Tibial nerve (tissue), 4 donors: ENCODE data around the gene IKZF1.

Experiments used
- EP300 ChIP-seq, 2 donors: sonication (generic); formaldehyde crosslinking; IDR thresholded peaks; one replicate each; pipeline ENCODE4 v1.6.1; 2017; ENCODE audit warnings: antibody characterized with exemption in 2 of 2, mild to moderate bottlenecking in 1 of 2
- POLR2A ChIP-seq, 2 donors: fragments of 450-650 bp; IDR thresholded peaks; one replicate each; pipeline ENCODE4 v1.6.1; 2017; ENCODE audit warnings: antibody characterized with exemption in 2 of 2, mild to moderate bottlenecking in 2 of 2, moderate library complexity in 2 of 2
- TF ChIP-seq, protein P1 (sequence below), 5 experiments: fragments of 200-600 bp in 3 of 5; fragments of 450-650 bp in 2 of 5; sonication (generic) in 3 of 5; IDR thresholded peaks; one replicate each; pipeline ENCODE4 v1.5.1; 2016 to 2019; ENCODE audit warnings: antibody characterized with exemption in 5 of 5, mild to moderate bottlenecking in 3 of 5, moderate library complexity in 2 of 5

DNA sequence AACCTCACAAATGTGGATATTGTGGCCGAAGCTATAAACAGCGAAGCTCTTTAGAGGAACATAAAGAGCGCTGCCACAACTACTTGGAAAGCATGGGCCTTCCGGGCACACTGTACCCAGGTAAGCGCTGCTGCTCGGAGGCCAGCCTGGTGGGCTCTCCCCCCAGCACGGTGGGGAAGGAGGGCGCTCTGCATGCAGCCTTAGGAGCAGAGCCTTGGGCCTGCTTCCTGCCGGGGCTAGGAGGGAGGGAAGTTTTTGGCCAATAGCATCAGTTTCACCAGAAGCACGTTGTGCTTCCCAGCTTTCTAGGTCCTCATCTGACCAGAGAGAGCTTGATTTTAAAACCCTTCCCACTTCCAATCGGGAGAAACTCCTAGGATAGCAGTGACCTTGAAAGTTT lies 82.8 kb downstream of the IKZF1 start:
- no peak for TF ChIP-seq EP300 (IDR thresholded peaks at IDR 0.05)
- no peak for TF ChIP-seq POLR2A (IDR thresholded peaks at IDR 0.05)
- TF ChIP-seq, protein P1, sequence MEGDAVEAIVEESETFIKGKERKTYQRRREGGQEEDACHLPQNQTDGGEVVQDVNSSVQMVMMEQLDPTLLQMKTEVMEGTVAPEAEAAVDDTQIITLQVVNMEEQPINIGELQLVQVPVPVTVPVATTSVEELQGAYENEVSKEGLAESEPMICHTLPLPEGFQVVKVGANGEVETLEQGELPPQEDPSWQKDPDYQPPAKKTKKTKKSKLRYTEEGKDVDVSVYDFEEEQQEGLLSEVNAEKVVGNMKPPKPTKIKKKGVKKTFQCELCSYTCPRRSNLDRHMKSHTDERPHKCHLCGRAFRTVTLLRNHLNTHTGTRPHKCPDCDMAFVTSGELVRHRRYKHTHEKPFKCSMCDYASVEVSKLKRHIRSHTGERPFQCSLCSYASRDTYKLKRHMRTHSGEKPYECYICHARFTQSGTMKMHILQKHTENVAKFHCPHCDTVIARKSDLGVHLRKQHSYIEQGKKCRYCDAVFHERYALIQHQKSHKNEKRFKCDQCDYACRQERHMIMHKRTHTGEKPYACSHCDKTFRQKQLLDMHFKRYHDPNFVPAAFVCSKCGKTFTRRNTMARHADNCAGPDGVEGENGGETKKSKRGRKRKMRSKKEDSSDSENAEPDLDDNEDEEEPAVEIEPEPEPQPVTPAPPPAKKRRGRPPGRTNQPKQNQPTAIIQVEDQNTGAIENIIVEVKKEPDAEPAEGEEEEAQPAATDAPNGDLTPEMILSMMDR (IDR thresholded peaks at IDR 0.05), result no peak
